Hepatocyte (in vitro differentiated cells): Measurements from ENCODE around the gene SHANK2. TPM values are rescaled to one million over a fixed set of nuclear protein-coding genes. Genes with fewer than 3 reads are reported as not detected.

Experiments used
- DNase-seq: peaks from one replicate; pipeline ENCODE4 v3.0.0-alpha.2; 2016; ENCODE audit warnings: low spot score
- H2AFZ ChIP-seq: fragments of 200-600 bp; sonication (generic); 2 replicates; pipeline ENCODE4 v1.6.0; 2016; ENCODE audit warnings: antibody characterized with exemption, mild to moderate bottlenecking
- H3K27ac ChIP-seq: fragments of 200-600 bp; sonication (generic); 2 replicates; pipeline ENCODE4 v1.5.1; 2016; ENCODE audit warnings: mild to moderate bottlenecking
- H3K27me3 ChIP-seq: fragments of 200-600 bp; sonication (generic); 2 replicates; pipeline ENCODE4 v1.6.1; 2016
- H3K36me3 ChIP-seq: fragments of 200-600 bp; sonication (generic); replicated peaks from 2 replicates; pipeline ENCODE4 v1.5.1; 2016; ENCODE audit warnings: low read depth; ENCODE audit not compliant: insufficient read depth
- H3K4me1 ChIP-seq: fragments of 200-600 bp; sonication (generic); 2 replicates; pipeline ENCODE4 v1.5.1; 2016; ENCODE audit warnings: mild to moderate bottlenecking, moderate library complexity; ENCODE audit not compliant: insufficient read depth
- H3K4me2 ChIP-seq: fragments of 200-600 bp; sonication (generic); 2 replicates; pipeline ENCODE4 v1.6.0; 2016
- H3K4me3 ChIP-seq: fragments of 200-600 bp; sonication (generic); 2 replicates; pipeline ENCODE4 v1.5.1; 2016; ENCODE audit warnings: mild to moderate bottlenecking
- H3K79me2 ChIP-seq: fragments of 200-600 bp; sonication (generic); 2 replicates; pipeline ENCODE4 v1.6.0; 2017; ENCODE audit warnings: mild to moderate bottlenecking
- H3K9me2 ChIP-seq: fragments of 200-600 bp; sonication (generic); replicated peaks from 2 replicates; pipeline ENCODE4 v1.6.0; 2017; ENCODE audit warnings: mild to moderate bottlenecking; ENCODE audit not compliant: insufficient read depth
- H3K9me3 ChIP-seq: fragments of 200-600 bp; sonication (generic); 2 replicates; pipeline ENCODE4 v1.5.1; 2016; ENCODE audit warnings: low read depth, mild to moderate bottlenecking
- H4K20me1 ChIP-seq: fragments of 200-600 bp; sonication (generic); 2 replicates; pipeline ENCODE4 v1.6.0; 2016; ENCODE audit warnings: mild to moderate bottlenecking; ENCODE audit not compliant: insufficient read depth, poor library complexity, severe bottlenecking
- CTCF ChIP-seq: fragments of 200-600 bp; sonication (generic); IDR thresholded peaks from 2 replicates; pipeline ENCODE4 v1.5.1; 2016; ENCODE audit warnings: antibody characterized with exemption, mild to moderate bottlenecking; ENCODE audit not compliant: poor library complexity
- EZH2 ChIP-seq: fragments of 200-600 bp; sonication (generic); IDR thresholded peaks from 2 replicates; pipeline ENCODE4 v1.6.1; 2016; ENCODE audit warnings: antibody characterized with exemption, mild to moderate bottlenecking, borderline replicate concordance
- EZH2phosphoT487 ChIP-seq: fragments of 200-600 bp; sonication (generic); IDR thresholded peaks from one replicate; pipeline ENCODE4 v1.6.1; 2018; ENCODE audit warnings: antibody characterized with exemption, mild to moderate bottlenecking, low read depth, moderate library complexity; ENCODE audit not compliant: unreplicated experiment, severe bottlenecking
- WGBS: methylation state at CpG from one replicate; pipeline ENCODE4 v1.1.6; 2016; ENCODE audit warnings: low lambda C conversion rate; ENCODE audit errors: missing lambda C conversion rate; 5-methylcytosine and 5-hydroxymethylcytosine counted together
- polyA plus RNA-seq: library from polyadenylated mRNA; unstranded; fragments of >200 nt; fragmentation: Nextera tagmentation; extraction: Ambion mirVana; gene quantifications from 2 replicates; pipeline ENCODE4 v1.2.1, GENCODE V29; 2016
- total RNA-seq: library from RNA; depleted of rRNA; stranded (reverse); fragments of >200 nt; gene quantifications from 2 replicates; pipeline ENCODE4 v1.2.3, GENCODE V29; 2014

Gene SHANK2
- total and polyA plus RNA-seq, 2 experiments from 2014 or later: 17.3 to 20.7 TPM

GRCh38 chr11:71263386-71263785 is 11.0 kb upstream of the SHANK2 start:
- Histone ChIP-seq H3K4me1 (peaks cover 5% of the 10 kb centered on the region), H3K9me2 (no peaks in the 10 kb centered on the region), H3K79me2 (no peaks in the 10 kb centered on the region), H2AFZ (no peak overlapping the region), H3K27ac (no peak overlapping the region), H4K20me1 (no peaks in the 10 kb centered on the region), H3K4me2 (no peak overlapping the region), H3K36me3 (no peaks in the 10 kb centered on the region), H3K9me3 (no peaks in the 10 kb centered on the region), H3K27me3 (no peaks in the 10 kb centered on the region), H3K4me3 (no peak overlapping the region)
- no peak for DNase-seq
- TF ChIP-seq EZH2phosphoT487: no peak
- no peak for TF ChIP-seq EZH2
- no peak for TF ChIP-seq CTCF
- WGBS: 47% methylated on average over 4 of the region's 4 CpGs

- WGBS: 56% methylated on average over 11 of the region's 11 CpGs
- H3K27ac ChIP-seq: no peak overlapping the region
Observed at GRCh38 chr11:71255800-71256479, 3.6 kb upstream of the SHANK2 start.

GRCh38 chr11:71255323-71255722 is 2.9 kb upstream of the SHANK2 start:
- Histone ChIP-seq H3K4me3 (no peak overlapping the region), H3K27me3 (no peaks in the 10 kb centered on the region), H4K20me1 (no peaks in the 10 kb centered on the region), H2AFZ (no peak overlapping the region), H3K27ac (no peak overlapping the region), H3K9me2 (no peaks in the 10 kb centered on the region), H3K4me2 (no peak overlapping the region), H3K79me2 (peaks cover 10% of the 10 kb centered on the region), H3K36me3 (no peaks in the 10 kb centered on the region), H3K9me3 (no peaks in the 10 kb centered on the region), H3K4me1 (peaks cover 25% of the 10 kb centered on the region)
- no peak for TF ChIP-seq EZH2
- TF ChIP-seq CTCF: no peak
- no peak for TF ChIP-seq EZH2phosphoT487
- 78% methylated on average over 5 of the region's 5 CpGs for WGBS
- peak; percentile 36 for DNase-seq

More at GRCh38 chr11:71255800-71256479, 3.6 kb upstream of the SHANK2 start:
- Histone ChIP-seq H3K27me3 (no peaks in the 10 kb centered on the region), H3K79me2 (peaks cover 4% of the 10 kb centered on the region), H3K4me2 (no peak overlapping the region), H2AFZ (no peak overlapping the region), H3K9me2 (no peaks in the 10 kb centered on the region), H3K4me1 (peaks cover 19% of the 10 kb centered on the region), H3K9me3 (no peaks in the 10 kb centered on the region), H3K4me3 (no peak overlapping the region), H4K20me1 (no peaks in the 10 kb centered on the region), H3K36me3 (no peaks in the 10 kb centered on the region)
- TF ChIP-seq EZH2phosphoT487: no peak
- no peak for TF ChIP-seq CTCF
- no peak for DNase-seq
